Stimulated activated CD8-positive, alpha-beta memory T cell treated with anti-CD3 and anti-CD28 coated beads, Interleukin-2, amount 100 ng/mL, for 1 hour (primary cell): Measurements from ENCODE around the gene GP1BA.

ENCODE experiments used
- DNase-seq, 2 donors: peaks; one replicate each; pipeline ENCODE4 v3.0.0-alpha.2; 2020; ENCODE audit warnings: low read depth in 2 of 2

Gene GP1BA

DNA sequence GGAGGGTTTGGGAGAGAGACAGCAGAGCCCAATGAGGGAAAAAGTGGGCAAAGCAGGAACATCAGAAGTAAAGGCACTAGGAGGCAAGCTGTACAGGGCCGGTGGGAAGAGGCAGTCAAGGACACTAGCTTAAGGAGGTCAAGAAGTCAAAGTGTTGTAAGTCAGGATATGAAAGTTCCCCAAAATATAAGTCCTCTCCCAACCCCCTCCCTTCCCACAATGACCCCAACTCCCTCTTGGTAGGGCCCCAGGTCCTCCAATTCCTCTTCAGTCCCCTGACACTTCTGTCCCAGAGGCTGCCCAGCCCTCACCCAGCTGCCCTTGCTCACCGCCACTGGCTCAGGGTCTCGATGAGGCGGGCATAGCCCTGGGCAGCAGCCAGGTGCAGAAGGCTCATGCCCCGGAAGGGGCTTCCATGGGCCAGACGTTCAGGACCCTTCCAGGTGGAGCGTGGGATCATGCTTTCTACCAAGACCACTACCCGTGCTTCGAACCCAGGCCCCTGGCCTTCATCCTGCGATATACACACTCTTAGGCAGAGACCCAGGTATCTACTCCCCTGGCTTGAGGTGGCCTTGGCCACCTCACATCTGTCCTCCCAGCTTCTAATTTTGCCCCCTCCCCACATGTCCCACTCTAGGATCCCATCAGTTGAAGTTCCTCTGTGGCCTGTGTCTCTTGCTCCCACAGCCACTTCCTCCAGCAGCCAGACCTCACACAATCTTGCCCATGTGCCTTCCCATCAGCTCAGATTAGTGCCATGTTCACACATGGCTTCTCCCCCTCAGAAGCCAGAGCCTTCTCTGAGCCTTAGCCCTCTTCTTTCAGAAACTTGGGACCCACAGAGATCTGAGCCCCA, 41.4 kb downstream of the GP1BA start:
- no peak for DNase-seq

DNA sequence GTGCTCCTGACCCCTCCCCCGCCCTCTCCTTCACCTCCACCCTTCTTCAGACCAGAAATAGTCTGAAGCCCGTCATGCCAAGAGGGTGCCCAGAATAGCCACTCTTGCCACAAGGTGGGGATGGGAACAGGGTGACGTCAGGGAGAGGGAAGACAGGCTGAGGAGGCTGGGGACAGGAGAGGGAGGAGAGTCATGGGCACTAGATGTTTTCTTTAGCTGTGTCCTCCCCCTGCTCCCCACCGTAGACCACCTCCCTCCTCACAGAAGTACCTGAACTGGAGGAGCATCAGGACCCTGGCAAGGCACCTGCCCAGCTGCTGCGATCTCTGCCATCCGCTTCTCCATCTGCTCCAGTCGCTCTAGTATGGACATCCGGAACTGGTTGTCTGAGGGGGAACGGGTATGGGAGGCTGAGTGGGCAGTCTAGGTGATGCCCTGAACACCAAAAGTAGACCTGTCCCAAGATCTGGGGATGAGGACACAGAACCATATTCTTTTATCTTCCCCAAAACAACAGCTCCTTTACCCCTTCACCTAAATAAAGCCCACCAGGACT, 42.1 kb downstream of the GP1BA start:
- no peak for DNase-seq

DNA sequence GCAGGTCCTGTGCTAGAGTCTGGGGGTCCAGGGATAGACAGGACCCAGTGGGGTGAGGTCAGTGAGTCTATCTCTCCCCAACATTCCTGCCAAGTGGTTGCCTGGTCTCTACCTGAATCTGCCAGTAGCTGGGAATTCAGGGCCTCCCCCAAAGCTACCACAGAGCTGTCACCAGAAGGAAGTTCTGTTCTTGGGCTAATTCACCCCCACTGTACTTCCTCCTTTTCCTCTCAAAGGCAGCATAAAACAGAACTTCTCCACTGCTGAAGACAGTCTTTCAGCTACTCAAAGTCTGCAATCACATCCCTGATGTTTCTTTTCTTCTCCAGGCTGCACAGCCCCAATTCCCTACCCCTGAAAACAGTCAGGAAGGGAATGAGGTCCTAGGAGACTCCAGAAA, 46.6 kb downstream of the GP1BA start:
- DNase-seq, result no peak

DNA sequence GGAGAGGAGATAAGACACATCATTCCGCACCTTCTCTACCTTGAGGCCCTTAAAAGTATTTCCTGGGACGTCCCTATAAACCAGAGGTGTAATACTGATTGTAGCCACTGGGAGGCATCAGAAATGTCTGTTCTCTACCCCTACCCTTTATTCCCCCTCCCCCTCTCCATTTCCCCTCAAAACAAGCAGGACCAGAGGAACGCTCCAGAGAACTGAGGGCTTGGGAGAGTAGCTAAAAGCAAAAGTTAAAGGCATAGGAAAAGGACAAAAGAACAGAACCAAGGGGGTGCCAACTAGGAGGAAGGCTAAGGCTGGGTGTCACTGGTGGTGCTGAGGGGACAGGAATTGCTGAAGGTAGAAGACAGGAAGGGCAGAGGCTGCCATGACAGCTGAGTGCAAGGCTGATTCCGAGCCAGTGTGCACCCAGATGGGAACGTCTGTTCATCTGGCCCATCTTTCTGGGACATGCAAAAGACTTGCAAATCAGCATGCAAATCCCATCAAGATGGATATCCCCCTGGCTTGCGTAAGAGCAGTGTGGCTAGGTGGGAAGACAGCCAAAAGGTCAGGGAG, 48.7 kb downstream of the GP1BA start:
- no peak for DNase-seq

DNA sequence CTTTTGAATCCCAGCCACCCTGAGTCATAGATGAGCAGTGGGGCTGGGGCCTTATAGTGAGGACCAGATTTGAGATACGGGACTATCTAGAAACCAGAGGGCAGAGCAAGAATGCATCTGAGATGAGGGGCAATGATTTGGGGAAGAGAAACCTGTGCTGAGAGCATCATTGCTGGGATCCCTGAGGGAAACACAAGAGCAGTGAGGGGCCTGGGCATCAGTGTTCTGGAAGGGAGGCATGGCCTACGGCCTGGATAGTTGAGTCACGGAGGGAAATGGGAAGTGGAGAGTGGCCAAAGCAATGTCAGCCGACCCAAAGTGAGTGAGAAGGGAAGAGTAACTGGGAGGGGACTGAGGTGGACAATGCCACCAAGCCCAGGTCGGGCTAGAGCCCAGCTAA, 50.2 kb downstream of the GP1BA start:
- no peak for DNase-seq
